ENCODE data around the gene AMOTL1.

- TF ChIP-seq CTCF (IDR thresholded peaks at IDR 0.05) (no peak), POLR2A (IDR thresholded peaks at IDR 0.05) (no peak)
Observed at GRCh38 chr11:94760296-94760695, 7.9 kb upstream of the AMOTL1 start.
